Ishikawa (cell line): ENCODE results near the gene MED13L.

Source experiments
- CEBPB ChIP-seq: IDR thresholded peaks from 2 replicates; pipeline ENCODE4 v1.6.1; 2012
- CREB1 ChIP-seq: IDR thresholded peaks from 2 replicates; pipeline ENCODE4 v1.6.1; 2012; ENCODE audit warnings: low read depth
- EGR1 ChIP-seq: IDR thresholded peaks from 2 replicates; pipeline ENCODE4 v1.6.1; 2012
- EP300 ChIP-seq: IDR thresholded peaks from 2 replicates; pipeline ENCODE4 v1.6.1; 2012; ENCODE audit warnings: borderline replicate concordance
- FOXM1 ChIP-seq: IDR thresholded peaks from 2 replicates; pipeline ENCODE4 v1.6.1; 2012; ENCODE audit warnings: low read depth, borderline replicate concordance
- RAD21 ChIP-seq: IDR thresholded peaks from 2 replicates; pipeline ENCODE4 v1.6.1; 2012; ENCODE audit warnings: low read depth
- TCF12 ChIP-seq: IDR thresholded peaks from 2 replicates; pipeline ENCODE4 v1.6.1; 2012; ENCODE audit warnings: low read depth
- YY1 ChIP-seq: IDR thresholded peaks from 2 replicates; pipeline ENCODE4 v1.6.1; 2012; ENCODE audit warnings: low read depth
- TF ChIP-seq, protein P1 (sequence below): IDR thresholded peaks from 2 replicates; pipeline ENCODE4 v1.6.1; 2012

- TF ChIP-seq YY1 (no peak), CREB1 (no peak), RAD21 (no peak), FOXM1 (no peak), EGR1 (no peak), TCF12 (no peak), CEBPB (no peak), EP300 (no peak)
- TF ChIP-seq, protein P1, sequence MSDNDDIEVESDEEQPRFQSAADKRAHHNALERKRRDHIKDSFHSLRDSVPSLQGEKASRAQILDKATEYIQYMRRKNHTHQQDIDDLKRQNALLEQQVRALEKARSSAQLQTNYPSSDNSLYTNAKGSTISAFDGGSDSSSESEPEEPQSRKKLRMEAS, result no peak
These were observed 298.1 kb downstream of the MED13L start for GRCh38 chr12:115979351-115979750.
